Rectal smooth muscle tissue (tissue), 1 donor: ENCODE results near the gene SLC2A3.
"Not testable (repeated sequence)": the region's sequence is repeated elsewhere in the genome, so short reads cannot be mapped to it uniquely, and the experiment has no call there.

Experiments
- H3K27ac ChIP-seq: one replicate; pipeline ENCODE4 v1.7.0; 2013; ENCODE audit warnings: low read depth, low read length, inconsistent platforms
- H3K27me3 ChIP-seq: one replicate; pipeline ENCODE4 v1.7.0; 2013; ENCODE audit warnings: low read length; ENCODE audit not compliant: control insufficient read depth, insufficient read depth
- H3K36me3 ChIP-seq: one replicate; pipeline ENCODE4 v1.7.0; 2013; ENCODE audit warnings: low read length; ENCODE audit not compliant: control insufficient read depth, insufficient read depth
- H3K4me1 ChIP-seq: one replicate; pipeline ENCODE4 v1.7.0; 2013; ENCODE audit warnings: low read length; ENCODE audit not compliant: control insufficient read depth, insufficient read depth
- H3K4me3 ChIP-seq: one replicate; pipeline ENCODE4 v1.7.0; 2013; ENCODE audit warnings: low read length
- H3K9ac ChIP-seq: one replicate; pipeline ENCODE4 v1.7.0; 2013; ENCODE audit warnings: low read length

Gene SLC2A3

GRCh38 chr12:7923241-7924236 is 12.4 kb downstream of the SLC2A3 start:
- H3K4me3 ChIP-seq, result no peak overlapping the region
- no peaks in the 10 kb centered on the region for H3K4me1 ChIP-seq
- peaks cover 21% of the 10 kb centered on the region for H3K36me3 ChIP-seq
- H3K9ac ChIP-seq, result no peak overlapping the region
- H3K27me3 ChIP-seq, result no peaks in the 10 kb centered on the region
- no peak overlapping the region for H3K27ac ChIP-seq

- not testable (repeated sequence) for H3K27ac ChIP-seq, H3K9ac ChIP-seq, H3K4me3 ChIP-seq, H3K27me3 ChIP-seq, H3K4me1 ChIP-seq
- H3K36me3 ChIP-seq, result peaks cover 16% of the 10 kb centered on the region
Observed at GRCh38 chr12:7921181-7921580, 14.8 kb downstream of the SLC2A3 start.

GRCh38 chr12:7918268-7918590 is 17.8 kb downstream of the SLC2A3 start:
- not testable (repeated sequence) for H3K27ac ChIP-seq, H3K9ac ChIP-seq, H3K27me3 ChIP-seq, H3K4me1 ChIP-seq, H3K36me3 ChIP-seq, H3K4me3 ChIP-seq

GRCh38 chr12:7917392-7918267 is 18.4 kb downstream of the SLC2A3 start:
- peaks cover 9% of the 10 kb centered on the region for H3K36me3 ChIP-seq
- no peak overlapping the region for H3K9ac ChIP-seq
- H3K4me3 ChIP-seq, result no peak overlapping the region
- no peaks in the 10 kb centered on the region for H3K27me3 ChIP-seq
- no peak overlapping the region for H3K27ac ChIP-seq
- H3K4me1 ChIP-seq, result no peaks in the 10 kb centered on the region

- no peaks in the 10 kb centered on the region for H3K4me1 ChIP-seq
Observed at GRCh38 chr12:7916936-7917335, 19.1 kb downstream of the SLC2A3 start.

GRCh38 chr12:7915661-7916403 is 20.2 kb downstream of the SLC2A3 start:
- no peak overlapping the region for H3K4me3 ChIP-seq

More at GRCh38 chr12:7916936-7917335, 19.1 kb downstream of the SLC2A3 start:
- Histone ChIP-seq H3K4me3 (no peak overlapping the region), H3K9ac (no peak overlapping the region), H3K36me3 (peaks cover 4% of the 10 kb centered on the region), H3K27me3 (no peaks in the 10 kb centered on the region), H3K27ac (no peak overlapping the region)

GRCh38 chr12:7910106-7910505 is 25.9 kb downstream of the SLC2A3 start:
- H3K27ac ChIP-seq, H3K36me3 ChIP-seq, H3K9ac ChIP-seq, H3K4me1 ChIP-seq, H3K4me3 ChIP-seq, H3K27me3 ChIP-seq: not testable (repeated sequence)

More at GRCh38 chr12:7915661-7916403, 20.2 kb downstream of the SLC2A3 start:
- H3K4me1 ChIP-seq, result no peaks in the 10 kb centered on the region
- H3K36me3 ChIP-seq, result no peaks in the 10 kb centered on the region
- no peaks in the 10 kb centered on the region for H3K27me3 ChIP-seq
- H3K9ac ChIP-seq, result no peak overlapping the region
- no peak overlapping the region for H3K27ac ChIP-seq

- Histone ChIP-seq H3K4me3 (no peak overlapping the region), H3K27ac (no peak overlapping the region), H3K9ac (no peak overlapping the region), H3K36me3 (no peaks in the 10 kb centered on the region), H3K27me3 (no peaks in the 10 kb centered on the region), H3K4me1 (no peaks in the 10 kb centered on the region)
Observed at GRCh38 chr12:7907009-7907408, 29.0 kb downstream of the SLC2A3 start.

- not testable (repeated sequence) for H3K27ac ChIP-seq, H3K27me3 ChIP-seq
Observed at GRCh38 chr12:7906303-7906702, 29.7 kb downstream of the SLC2A3 start.

GRCh38 chr12:7905600-7906125 is 30.3 kb downstream of the SLC2A3 start:
- H3K4me1 ChIP-seq, H3K4me3 ChIP-seq, H3K36me3 ChIP-seq, H3K27me3 ChIP-seq, H3K9ac ChIP-seq, H3K27ac ChIP-seq: not testable (repeated sequence)

More at GRCh38 chr12:7906303-7906702, 29.7 kb downstream of the SLC2A3 start:
- not testable (repeated sequence) for H3K9ac ChIP-seq, H3K4me3 ChIP-seq, H3K36me3 ChIP-seq, H3K4me1 ChIP-seq

- no peaks in the 10 kb centered on the region for H3K36me3 ChIP-seq
- no peak overlapping the region for H3K9ac ChIP-seq
- no peaks in the 10 kb centered on the region for H3K4me1 ChIP-seq
Observed at GRCh38 chr12:7905071-7905470, 30.9 kb downstream of the SLC2A3 start.

GRCh38 chr12:7902416-7902815 is 33.6 kb downstream of the SLC2A3 start:
- H3K4me3 ChIP-seq, H3K27ac ChIP-seq, H3K27me3 ChIP-seq, H3K36me3 ChIP-seq, H3K4me1 ChIP-seq, H3K9ac ChIP-seq: not testable (repeated sequence)

More at GRCh38 chr12:7905071-7905470, 30.9 kb downstream of the SLC2A3 start:
- H3K27ac ChIP-seq, result no peak overlapping the region
- no peaks in the 10 kb centered on the region for H3K27me3 ChIP-seq
- no peak overlapping the region for H3K4me3 ChIP-seq
